ENCODE data around the gene BBS9.

Gene BBS9

GRCh38 chr7:33422825-33423645 is 293.7 kb downstream of the BBS9 start:
- FAIRE-seq: no peak
- TF ChIP-seq POLR2A (IDR thresholded peaks at IDR 0.05; ENCODE audit: low read depth, low read length): no peak
- DNase-seq (ENCODE audit: insufficient read length): no peak

GRCh38 chr7:33423646-33424020 is 294.3 kb downstream of the BBS9 start:
- TF ChIP-seq TAF1 (IDR thresholded peaks at IDR 0.05; ENCODE audit: borderline replicate concordance, low read depth, low read length) (no peak), POLR2A (IDR thresholded peaks at IDR 0.05; ENCODE audit: low read depth, low read length) (no peak), POLR2AphosphoS5 (IDR thresholded peaks at IDR 0.05; ENCODE audit: low read depth, low read length) (no peak)
- FAIRE-seq (no peak), DNase-seq (ENCODE audit: insufficient read length) (peak; percentile 0)

GRCh38 chr7:33425395-33425794 is 296.0 kb downstream of the BBS9 start:
- no peak for DNase-seq (ENCODE audit: insufficient read length)
- TF ChIP-seq POLR2A (IDR thresholded peaks at IDR 0.05; ENCODE audit: low read depth, low read length) (no peak), TAF1 (IDR thresholded peaks at IDR 0.05; ENCODE audit: borderline replicate concordance, low read depth, low read length) (no peak), POLR2AphosphoS5 (IDR thresholded peaks at IDR 0.05; ENCODE audit: low read depth, low read length) (no peak)
- FAIRE-seq: no peak

GRCh38 chr7:33425929-33426678 is 296.7 kb downstream of the BBS9 start:
- TF ChIP-seq POLR2A (IDR thresholded peaks at IDR 0.05; ENCODE audit: low read depth, low read length): no peak
- TF ChIP-seq POLR2AphosphoS5 (IDR thresholded peaks at IDR 0.05; ENCODE audit: low read depth, low read length): no peak
- no peak for TF ChIP-seq TAF1 (IDR thresholded peaks at IDR 0.05; ENCODE audit: borderline replicate concordance, low read depth, low read length)
- no peak for DNase-seq (ENCODE audit: insufficient read length)
- FAIRE-seq: no peak

- FAIRE-seq (no peak), DNase-seq (ENCODE audit: insufficient read length) (no peak)
- no peak for TF ChIP-seq POLR2A (IDR thresholded peaks at IDR 0.05; ENCODE audit: low read depth, low read length)
- TF ChIP-seq POLR2AphosphoS5 (IDR thresholded peaks at IDR 0.05; ENCODE audit: low read depth, low read length): no peak
- no peak for TF ChIP-seq TAF1 (IDR thresholded peaks at IDR 0.05; ENCODE audit: borderline replicate concordance, low read depth, low read length)
These were observed 299.1 kb downstream of the BBS9 start for GRCh38 chr7:33428415-33428814.

GRCh38 chr7:33431543-33431942 is 302.2 kb downstream of the BBS9 start:
- TF ChIP-seq TAF1 (IDR thresholded peaks at IDR 0.05; ENCODE audit: borderline replicate concordance, low read depth, low read length) (no peak), POLR2AphosphoS5 (IDR thresholded peaks at IDR 0.05; ENCODE audit: low read depth, low read length) (no peak), POLR2A (IDR thresholded peaks at IDR 0.05; ENCODE audit: low read depth, low read length) (no peak)
- no peak for FAIRE-seq
- no peak for DNase-seq (ENCODE audit: insufficient read length)

GRCh38 chr7:33432821-33433220 is 303.5 kb downstream of the BBS9 start:
- FAIRE-seq: no peak
- TF ChIP-seq POLR2A (IDR thresholded peaks at IDR 0.05; ENCODE audit: low read depth, low read length) (no peak), TAF1 (IDR thresholded peaks at IDR 0.05; ENCODE audit: borderline replicate concordance, low read depth, low read length) (no peak), POLR2AphosphoS5 (IDR thresholded peaks at IDR 0.05; ENCODE audit: low read depth, low read length) (no peak)

GRCh38 chr7:33433357-33433756 is 304.0 kb downstream of the BBS9 start:
- FAIRE-seq: no peak
- TF ChIP-seq POLR2A (IDR thresholded peaks at IDR 0.05; ENCODE audit: low read depth, low read length): no peak
- no peak for TF ChIP-seq POLR2AphosphoS5 (IDR thresholded peaks at IDR 0.05; ENCODE audit: low read depth, low read length)
- no peak for TF ChIP-seq TAF1 (IDR thresholded peaks at IDR 0.05; ENCODE audit: borderline replicate concordance, low read depth, low read length)
- DNase-seq (ENCODE audit: insufficient read length): no peak

More at GRCh38 chr7:33432821-33433220, 303.5 kb downstream of the BBS9 start:
- DNase-seq (ENCODE audit: insufficient read length): no peak

- TF ChIP-seq POLR2A (IDR thresholded peaks at IDR 0.05; ENCODE audit: low read depth, low read length): no peak
- no peak for TF ChIP-seq TAF1 (IDR thresholded peaks at IDR 0.05; ENCODE audit: borderline replicate concordance, low read depth, low read length)
- TF ChIP-seq POLR2AphosphoS5 (IDR thresholded peaks at IDR 0.05; ENCODE audit: low read depth, low read length): no peak
- FAIRE-seq: no peak
- DNase-seq (ENCODE audit: insufficient read length): no peak
These were observed 315.1 kb downstream of the BBS9 start for GRCh38 chr7:33444511-33444910.

- FAIRE-seq (no peak), DNase-seq (ENCODE audit: insufficient read length) (no peak)
- TF ChIP-seq POLR2AphosphoS5 (IDR thresholded peaks at IDR 0.05; ENCODE audit: low read depth, low read length) (no peak), POLR2A (IDR thresholded peaks at IDR 0.05; ENCODE audit: low read depth, low read length) (no peak), TAF1 (IDR thresholded peaks at IDR 0.05; ENCODE audit: borderline replicate concordance, low read depth, low read length) (no peak)
These were observed 317.2 kb downstream of the BBS9 start for GRCh38 chr7:33446551-33446950.

GRCh38 chr7:33448035-33448434 is 318.7 kb downstream of the BBS9 start:
- no peak for TF ChIP-seq POLR2A (IDR thresholded peaks at IDR 0.05; ENCODE audit: low read depth, low read length)
- TF ChIP-seq POLR2AphosphoS5 (IDR thresholded peaks at IDR 0.05; ENCODE audit: low read depth, low read length): no peak
- TF ChIP-seq TAF1 (IDR thresholded peaks at IDR 0.05; ENCODE audit: borderline replicate concordance, low read depth, low read length): no peak
- DNase-seq (ENCODE audit: insufficient read length) (no peak), FAIRE-seq (no peak)

GRCh38 chr7:33449847-33450246 is 320.5 kb downstream of the BBS9 start:
- TF ChIP-seq TAF1 (IDR thresholded peaks at IDR 0.05; ENCODE audit: borderline replicate concordance, low read depth, low read length) (no peak), POLR2AphosphoS5 (IDR thresholded peaks at IDR 0.05; ENCODE audit: low read depth, low read length) (no peak), POLR2A (IDR thresholded peaks at IDR 0.05; ENCODE audit: low read depth, low read length) (no peak)
- no peak for FAIRE-seq
- DNase-seq (ENCODE audit: insufficient read length): no peak

All from GM12892 (cell line).